SK-N-MC (cell line): Measurements from ENCODE around the gene OSBPL10.

Experiments used
- DNase-seq: peaks from one replicate; pipeline ENCODE4 v3.0.0-alpha.2; 2011; ENCODE audit warnings: low read depth, low spot score
- H3K27ac ChIP-seq: fragments of 200-600 bp; sonication (generic); 2 replicates; pipeline ENCODE4 v1.5.1; 2016; ENCODE audit warnings: mixed run types
- H3K36me3 ChIP-seq: fragments of 200-600 bp; sonication (generic); 2 replicates; pipeline ENCODE4 v1.6.1; 2017; ENCODE audit warnings: antibody characterized with exemption, low read length, mixed read lengths; ENCODE audit not compliant: insufficient read depth
- H3K4me3 ChIP-seq: fragments of 200-600 bp; sonication (generic); 2 replicates; pipeline ENCODE4 v1.5.1; 2016
- H3K9ac ChIP-seq: fragments of 200-600 bp; sonication (generic); 2 replicates; pipeline ENCODE4 v1.8.0; 2017; ENCODE audit warnings: mixed run types, mixed read lengths; ENCODE audit not compliant: insufficient read length
- H3K9me3 ChIP-seq: fragments of 200-600 bp; sonication (generic); 2 replicates; pipeline ENCODE4 v1.6.1; 2017; ENCODE audit warnings: low read depth, mild to moderate bottlenecking, antibody characterized with exemption, low read length, moderate library complexity, mixed read lengths
- EZH2 ChIP-seq: fragments of 200-600 bp; sonication (generic); IDR thresholded peaks from one replicate; pipeline ENCODE4 v1.6.1; 2017; ENCODE audit warnings: antibody characterized with exemption
- FOXP2 ChIP-seq: optimal IDR thresholded peaks from 2 replicates; pipeline ENCODE3; 2011; ENCODE audit warnings: mild to moderate bottlenecking, moderate library complexity; ENCODE audit not compliant: insufficient read depth; ENCODE audit errors: extremely low read length, control extremely low read depth
- POLR2AphosphoS5 ChIP-seq: IDR thresholded peaks from 2 replicates; pipeline ENCODE4 v1.6.1; 2012; ENCODE audit warnings: mild to moderate bottlenecking, low read depth, low read length, borderline replicate concordance

OSBPL10 gene

GRCh38 chr3:31858439-31858838, 122.6 kb downstream of the OSBPL10 start:
- H3K9ac ChIP-seq, result no peak overlapping the region
- no peaks in the 10 kb centered on the region for H3K9me3 ChIP-seq
- TF ChIP-seq POLR2AphosphoS5 (no peak), EZH2 (no peak), FOXP2 (no peak)
- DNase-seq, result no peak
- H3K4me3 ChIP-seq, result no peak overlapping the region
- no peaks in the 10 kb centered on the region for H3K36me3 ChIP-seq
- no peak overlapping the region for H3K27ac ChIP-seq

GRCh38 chr3:31853580-31853979, 127.5 kb downstream of the OSBPL10 start:
- TF ChIP-seq EZH2 (no peak), FOXP2 (no peak), POLR2AphosphoS5 (no peak)
- DNase-seq, result no peak
- H3K27ac ChIP-seq, result no peak overlapping the region
- H3K36me3 ChIP-seq, result no peaks in the 10 kb centered on the region
- H3K4me3 ChIP-seq, result no peak overlapping the region
- no peak overlapping the region for H3K9ac ChIP-seq
- no peaks in the 10 kb centered on the region for H3K9me3 ChIP-seq

GRCh38 chr3:31851278-31851677, 129.8 kb downstream of the OSBPL10 start:
- no peak overlapping the region for H3K27ac ChIP-seq
- no peak overlapping the region for H3K4me3 ChIP-seq
- DNase-seq, result no peak
- TF ChIP-seq EZH2, result no peak
- no peak for TF ChIP-seq POLR2AphosphoS5
- TF ChIP-seq FOXP2, result no peak
- no peaks in the 10 kb centered on the region for H3K9me3 ChIP-seq
- H3K9ac ChIP-seq, result no peak overlapping the region
- no peaks in the 10 kb centered on the region for H3K36me3 ChIP-seq

GRCh38 chr3:31848911-31849310, 132.2 kb downstream of the OSBPL10 start:
- no peak for TF ChIP-seq FOXP2
- TF ChIP-seq POLR2AphosphoS5, result no peak
- TF ChIP-seq EZH2, result no peak
- Histone ChIP-seq H3K9me3 (no peaks in the 10 kb centered on the region), H3K4me3 (no peak overlapping the region), H3K9ac (no peak overlapping the region), H3K36me3 (no peaks in the 10 kb centered on the region), H3K27ac (no peak overlapping the region)
- DNase-seq, result no peak

- TF ChIP-seq FOXP2, result no peak
- TF ChIP-seq EZH2, result no peak
- TF ChIP-seq POLR2AphosphoS5, result no peak
These were observed 132.8 kb downstream of the OSBPL10 start for GRCh38 chr3:31848163-31848818.

GRCh38 chr3:31847760-31848159, 133.3 kb downstream of the OSBPL10 start:
- Histone ChIP-seq H3K9ac (no peak overlapping the region), H3K9me3 (no peaks in the 10 kb centered on the region), H3K4me3 (no peak overlapping the region), H3K36me3 (no peaks in the 10 kb centered on the region), H3K27ac (no peak overlapping the region)
- DNase-seq, result no peak
- no peak for TF ChIP-seq POLR2AphosphoS5

More at GRCh38 chr3:31848163-31848818, 132.8 kb downstream of the OSBPL10 start:
- no peaks in the 10 kb centered on the region for H3K9me3 ChIP-seq
- H3K4me3 ChIP-seq, result no peak overlapping the region
- no peak for DNase-seq
- no peak overlapping the region for H3K27ac ChIP-seq
- H3K9ac ChIP-seq, result no peak overlapping the region
- no peaks in the 10 kb centered on the region for H3K36me3 ChIP-seq

GRCh38 chr3:31841515-31841914, 139.5 kb downstream of the OSBPL10 start:
- Histone ChIP-seq H3K27ac (no peak overlapping the region), H3K9ac (no peak overlapping the region), H3K36me3 (no peaks in the 10 kb centered on the region), H3K4me3 (no peak overlapping the region), H3K9me3 (no peaks in the 10 kb centered on the region)
- no peak for TF ChIP-seq FOXP2
- no peak for TF ChIP-seq EZH2
- TF ChIP-seq POLR2AphosphoS5, result no peak
- DNase-seq, result no peak

- DNase-seq, result no peak
- Histone ChIP-seq H3K27ac (no peak overlapping the region), H3K4me3 (no peak overlapping the region), H3K9ac (no peak overlapping the region), H3K9me3 (no peaks in the 10 kb centered on the region), H3K36me3 (no peaks in the 10 kb centered on the region)
- TF ChIP-seq EZH2, result no peak
- TF ChIP-seq POLR2AphosphoS5, result no peak
- TF ChIP-seq FOXP2, result no peak
These were observed 140.8 kb downstream of the OSBPL10 start for GRCh38 chr3:31840252-31840651.

- no peaks in the 10 kb centered on the region for H3K9me3 ChIP-seq
- H3K27ac ChIP-seq, result no peak overlapping the region
- no peak overlapping the region for H3K9ac ChIP-seq
- H3K36me3 ChIP-seq, result no peaks in the 10 kb centered on the region
- no peak overlapping the region for H3K4me3 ChIP-seq
- no peak for TF ChIP-seq FOXP2
- no peak for DNase-seq
These were observed 141.7 kb downstream of the OSBPL10 start for GRCh38 chr3:31839144-31839917.
